ENCODE data around the gene ERMP1. TPM values are rescaled to one million over a fixed set of nuclear protein-coding genes. Genes with fewer than 3 reads are reported as not detected.

The ERMP1 gene
- total RNA-seq, 1 donor from 2014 or later, result 10.2 TPM

DNA sequence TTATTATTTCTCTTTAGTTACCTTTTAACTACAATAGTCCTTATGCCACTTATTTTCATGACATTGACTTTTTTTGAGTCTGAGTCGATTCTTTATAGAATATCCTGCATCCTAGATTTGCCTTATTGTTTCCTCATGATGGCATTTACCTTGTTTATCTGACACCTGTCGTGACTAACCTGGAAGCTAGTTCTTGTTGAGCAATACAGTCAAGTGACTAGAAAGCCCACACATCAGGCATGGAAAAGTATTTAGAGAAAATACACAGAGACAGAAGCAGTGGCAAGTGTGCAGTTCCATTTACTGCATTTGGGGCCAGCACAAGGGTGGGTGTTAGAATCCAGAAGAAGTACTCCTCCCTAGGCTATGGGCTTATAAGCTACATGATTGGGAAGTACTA lies 97.8 kb downstream of the ERMP1 start:
- TF ChIP-seq, protein P1, sequence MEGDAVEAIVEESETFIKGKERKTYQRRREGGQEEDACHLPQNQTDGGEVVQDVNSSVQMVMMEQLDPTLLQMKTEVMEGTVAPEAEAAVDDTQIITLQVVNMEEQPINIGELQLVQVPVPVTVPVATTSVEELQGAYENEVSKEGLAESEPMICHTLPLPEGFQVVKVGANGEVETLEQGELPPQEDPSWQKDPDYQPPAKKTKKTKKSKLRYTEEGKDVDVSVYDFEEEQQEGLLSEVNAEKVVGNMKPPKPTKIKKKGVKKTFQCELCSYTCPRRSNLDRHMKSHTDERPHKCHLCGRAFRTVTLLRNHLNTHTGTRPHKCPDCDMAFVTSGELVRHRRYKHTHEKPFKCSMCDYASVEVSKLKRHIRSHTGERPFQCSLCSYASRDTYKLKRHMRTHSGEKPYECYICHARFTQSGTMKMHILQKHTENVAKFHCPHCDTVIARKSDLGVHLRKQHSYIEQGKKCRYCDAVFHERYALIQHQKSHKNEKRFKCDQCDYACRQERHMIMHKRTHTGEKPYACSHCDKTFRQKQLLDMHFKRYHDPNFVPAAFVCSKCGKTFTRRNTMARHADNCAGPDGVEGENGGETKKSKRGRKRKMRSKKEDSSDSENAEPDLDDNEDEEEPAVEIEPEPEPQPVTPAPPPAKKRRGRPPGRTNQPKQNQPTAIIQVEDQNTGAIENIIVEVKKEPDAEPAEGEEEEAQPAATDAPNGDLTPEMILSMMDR (IDR thresholded peaks at IDR 0.05; ENCODE audit: insufficient read depth, low read length, poor library complexity, severe bottlenecking), result no peak
- Histone ChIP-seq H3K27me3 (ENCODE audit: control insufficient read depth, insufficient read depth, low read length) (no peaks in the 10 kb centered on the region), H3K36me3 (ENCODE audit: control insufficient read depth, insufficient read depth, low read length) (no peaks in the 10 kb centered on the region), H3K4me3 (ENCODE audit: low read depth, low read length) (no peak overlapping the region)
- no peak for DNase-seq (ENCODE audit: low read depth)

Other genes with a start within 250 kb of the ERMP1 start
- 15.7 and 16.8 TPM in 2 replicates for gene RIC1, start 204.0 kb downstream of the ERMP1 start, total RNA-seq
- gene MLANA, start 57.8 kb upstream of the ERMP1 start, total RNA-seq, result not detected in 2 replicates
- 21.0 and 24.0 TPM in 2 replicates for gene RANBP6, start 182.5 kb upstream of the ERMP1 start, total RNA-seq

Measured in kidney epithelial cell (primary cell).